GM08714 (cell line): ENCODE measurements around the gene FBLN1.

Source experiments
- H3K4me3 ChIP-seq: fragments of 200-500 bp; sonication (Bioruptor generic); 2 replicates; pipeline ENCODE4 v1.5.1; 2014; ENCODE audit warnings: mild to moderate bottlenecking, low read length, inconsistent platforms
- ZNF274 ChIP-seq: IDR thresholded peaks from 2 replicates; pipeline ENCODE4 v1.6.1; 2012; ENCODE audit warnings: mild to moderate bottlenecking, low read depth, low read length

FBLN1 gene

DNA sequence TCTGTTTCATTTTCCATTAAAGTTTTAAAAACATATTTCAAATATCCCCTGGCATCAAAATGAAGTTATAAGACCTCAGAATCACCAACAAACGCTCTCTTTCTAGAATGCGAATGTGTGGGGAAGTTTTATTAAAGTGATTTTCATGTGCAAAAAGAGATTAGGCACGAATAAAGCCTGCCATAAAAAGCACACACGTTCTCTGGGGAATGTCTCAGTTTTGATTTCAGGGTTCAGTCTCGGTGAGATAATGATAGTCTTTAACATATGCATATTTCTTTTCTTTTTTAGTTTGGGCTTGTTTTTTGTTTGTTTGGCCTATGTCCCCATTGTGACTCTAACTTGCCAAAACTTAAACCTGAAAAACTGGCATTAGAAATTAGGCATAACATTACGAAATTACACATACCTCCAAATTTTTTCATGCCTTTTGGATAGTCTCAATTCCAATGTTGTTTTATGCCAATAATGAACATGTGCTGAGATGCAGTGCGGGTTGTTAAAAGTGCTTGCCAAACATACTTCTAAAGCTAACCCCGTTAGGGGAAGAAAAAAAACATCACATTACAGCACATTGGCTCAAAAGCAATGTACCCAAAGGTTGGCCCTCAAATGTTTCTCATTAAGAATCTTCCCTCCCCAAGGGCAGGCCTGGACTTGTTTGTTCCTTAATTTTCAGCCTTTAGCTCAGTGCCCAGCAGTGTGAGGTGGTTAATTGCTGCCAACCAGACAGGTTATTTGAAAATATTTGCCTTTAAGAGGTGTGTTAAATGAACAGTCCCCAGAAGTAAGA, 33.2 kb upstream of the FBLN1 start:
- no peak overlapping the region for H3K4me3 ChIP-seq
- TF ChIP-seq ZNF274: no peak

DNA sequence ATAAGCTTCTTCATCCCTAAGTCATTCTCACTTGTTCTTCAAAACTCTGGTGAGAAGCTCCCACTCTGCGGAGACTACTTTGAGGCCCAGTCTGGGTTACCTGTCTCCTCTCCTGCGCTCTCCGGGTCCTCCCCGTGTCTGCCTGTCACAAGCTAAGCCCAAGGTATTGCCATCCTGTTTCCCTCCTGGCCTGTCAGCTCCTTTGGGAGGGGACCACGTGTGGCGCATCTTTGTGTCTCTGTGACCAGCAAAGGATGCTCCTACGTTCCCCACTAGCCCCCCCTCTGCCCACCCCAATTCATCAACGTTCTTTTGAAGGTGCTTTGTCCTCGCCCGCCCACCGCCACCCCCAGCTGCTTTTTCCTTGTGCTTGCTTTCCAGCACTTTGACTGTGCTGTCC, 31.8 kb upstream of the FBLN1 start:
- TF ChIP-seq ZNF274: no peak
- H3K4me3 ChIP-seq: no peak overlapping the region

DNA sequence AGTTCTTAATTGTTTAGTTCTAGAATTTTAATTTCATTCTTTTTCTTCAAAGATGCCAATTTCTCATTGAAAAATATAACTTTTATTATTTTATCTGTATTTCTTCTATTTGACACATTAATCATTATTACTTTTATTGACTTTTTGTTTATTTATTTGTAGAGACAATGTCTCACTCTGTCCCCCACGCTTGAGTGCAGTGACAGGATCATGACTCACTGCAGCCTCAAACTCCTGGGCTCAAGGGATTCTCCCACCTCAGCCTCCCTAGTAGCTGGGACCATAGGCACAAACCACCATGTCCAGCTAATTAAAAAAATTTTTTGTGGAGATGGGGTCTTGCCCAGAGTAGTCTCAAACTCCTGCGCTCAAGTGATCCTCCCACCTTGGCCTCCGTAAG, 30.3 kb upstream of the FBLN1 start:
- TF ChIP-seq ZNF274: no peak
- H3K4me3 ChIP-seq: no peak overlapping the region

DNA sequence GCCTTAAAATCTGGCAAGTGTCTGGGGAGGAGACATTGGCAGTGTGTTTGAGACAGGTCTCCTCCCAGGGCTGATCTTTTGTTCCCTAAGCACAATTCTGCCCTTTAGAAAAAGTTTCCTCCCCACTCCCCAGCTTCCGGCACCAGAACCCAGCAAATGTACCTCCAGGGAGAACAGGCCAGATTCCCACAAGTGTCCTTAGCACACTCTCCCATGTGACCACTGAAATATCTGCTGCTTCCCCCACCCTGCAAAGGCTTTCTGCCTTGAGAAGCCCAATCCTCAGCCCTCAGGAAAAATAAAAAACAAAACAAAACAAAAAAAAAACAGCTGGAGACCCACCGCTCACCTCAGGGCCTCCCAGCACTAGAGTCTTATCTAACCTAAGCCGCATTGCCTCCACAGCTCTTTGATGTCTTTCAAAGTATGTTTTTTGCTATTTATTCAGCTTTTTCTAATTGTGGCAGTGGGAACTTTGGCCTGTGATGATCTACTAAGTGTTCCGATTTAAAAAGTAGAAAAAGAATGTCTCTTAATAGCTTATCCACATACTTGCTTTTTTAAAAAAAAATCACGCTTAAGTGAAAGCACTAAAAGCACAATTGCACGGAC, 29.0 kb upstream of the FBLN1 start:
- no peak overlapping the region for H3K4me3 ChIP-seq
- TF ChIP-seq ZNF274: no peak

- H3K4me3 ChIP-seq: no peak overlapping the region
- no peak for TF ChIP-seq ZNF274
Observed at GRCh38 chr22:45475063-45475747, 27.5 kb upstream of the FBLN1 start.

- no peak overlapping the region for H3K4me3 ChIP-seq
- no peak for TF ChIP-seq ZNF274
Observed at GRCh38 chr22:45475851-45476514, 26.7 kb upstream of the FBLN1 start.

DNA sequence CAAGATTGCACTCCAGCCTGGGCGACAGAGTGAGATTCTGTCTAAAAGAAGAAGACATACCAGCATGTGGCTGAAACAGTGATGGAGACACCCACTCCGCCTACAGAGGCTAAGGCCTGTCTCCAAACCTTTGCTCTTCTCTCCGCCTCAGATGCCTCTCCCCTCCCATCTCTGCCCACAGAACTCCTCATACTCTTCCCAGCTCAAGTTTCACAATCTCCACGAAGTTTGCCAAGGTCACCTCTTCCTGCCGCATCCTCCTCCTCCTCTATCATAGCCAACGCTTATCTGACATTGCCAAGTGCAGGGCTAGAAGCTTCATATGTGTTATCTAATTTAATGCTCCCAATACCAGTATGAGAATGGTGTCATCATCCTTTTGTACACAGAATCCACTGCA, 25.9 kb upstream of the FBLN1 start:
- no peak overlapping the region for H3K4me3 ChIP-seq
- TF ChIP-seq ZNF274: no peak

DNA sequence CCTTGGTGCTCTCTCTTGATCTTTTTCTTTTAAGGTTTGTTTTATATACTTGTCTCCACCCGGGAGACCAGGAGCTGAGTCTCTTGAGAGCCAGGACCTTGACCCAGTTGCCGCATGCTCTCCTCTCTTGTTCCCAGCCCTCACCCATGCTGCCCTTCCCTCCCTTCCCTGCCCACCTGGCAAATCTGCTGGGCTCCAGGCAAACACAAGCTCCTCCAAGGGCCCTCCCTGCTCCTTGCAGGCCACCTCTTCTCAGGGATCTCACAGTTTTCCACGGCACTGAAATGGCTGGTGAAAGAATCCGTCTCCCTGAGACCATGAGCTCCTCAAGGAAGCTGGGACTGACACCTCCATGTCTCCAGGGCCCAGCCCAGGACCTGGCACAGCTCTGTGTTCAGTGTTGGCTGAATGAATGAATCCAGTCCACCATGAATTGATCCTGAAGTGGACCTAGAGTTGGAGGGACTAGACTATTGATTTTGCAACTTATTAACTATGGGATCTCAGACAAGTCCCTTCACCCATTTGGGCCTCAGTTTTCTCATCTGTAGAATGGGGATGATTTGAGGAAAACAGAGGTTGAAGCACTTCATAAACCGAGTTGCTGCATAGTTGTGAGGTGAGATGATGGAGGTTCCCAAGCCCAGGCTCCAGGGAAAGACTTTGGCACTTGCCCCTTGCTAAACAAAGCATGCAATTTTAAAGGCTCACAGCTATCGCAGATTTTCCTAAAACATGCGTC, 25.1 kb upstream of the FBLN1 start:
- no peak overlapping the region for H3K4me3 ChIP-seq
- no peak for TF ChIP-seq ZNF274

DNA sequence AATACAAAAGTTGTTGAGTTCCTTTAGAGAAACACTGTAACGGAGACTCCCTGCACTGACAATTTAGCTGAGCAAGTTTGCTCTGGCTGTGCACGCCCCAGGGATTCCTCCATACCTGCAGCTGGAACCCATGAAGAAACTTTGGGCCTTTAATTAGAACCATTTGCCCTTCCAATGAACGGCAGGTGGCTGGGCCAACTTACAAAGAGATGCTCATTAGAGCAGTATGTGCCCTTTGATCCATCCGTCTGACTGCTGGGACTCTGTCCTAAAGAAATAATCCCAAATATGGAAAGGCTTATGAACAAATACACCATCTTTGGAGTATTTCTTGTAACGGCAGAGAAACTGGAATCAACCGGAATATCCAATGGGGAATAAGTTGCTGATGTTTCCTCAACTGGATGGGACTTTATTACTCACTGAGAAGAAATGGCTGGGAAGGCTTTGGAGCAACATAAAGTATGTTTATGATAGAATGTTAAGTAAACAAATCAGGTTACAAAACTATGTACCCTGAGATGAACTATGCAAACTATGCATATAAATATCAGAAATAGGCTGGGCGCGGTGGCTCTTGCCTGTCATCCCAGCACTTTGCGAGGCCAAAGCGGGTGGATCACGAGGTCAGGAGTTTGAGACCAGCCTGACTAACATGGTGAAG, 24.4 kb upstream of the FBLN1 start:
- TF ChIP-seq ZNF274: no peak

GRCh38 chr22:45480717-45481116, 22.0 kb upstream of the FBLN1 start:
- TF ChIP-seq ZNF274: no peak
- H3K4me3 ChIP-seq: no peak overlapping the region

More for the DNA sequence above, 24.4 kb upstream of the FBLN1 start:
- H3K4me3 ChIP-seq: no peak overlapping the region

GRCh38 chr22:45481661-45482060, 21.0 kb upstream of the FBLN1 start:
- no peak overlapping the region for H3K4me3 ChIP-seq
- TF ChIP-seq ZNF274: no peak

DNA sequence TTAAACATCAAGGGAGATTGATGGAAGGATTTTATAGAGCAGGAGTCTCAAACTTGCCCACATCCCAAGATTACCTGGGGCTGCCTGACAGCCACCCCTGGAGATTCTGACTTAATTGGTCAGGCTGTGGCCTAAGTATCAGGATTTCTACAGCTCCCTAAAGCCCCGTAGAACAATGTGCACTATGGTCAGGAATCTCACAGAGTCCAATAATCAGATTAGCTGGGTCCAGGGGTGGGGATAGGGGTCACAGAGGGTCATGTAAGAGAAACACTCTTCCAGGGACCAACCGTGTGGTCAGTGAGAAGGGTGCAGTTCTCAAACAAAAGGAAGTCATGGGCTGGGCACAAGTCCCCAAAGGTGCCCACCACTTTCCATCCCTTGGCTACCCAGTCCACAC, 20.5 kb upstream of the FBLN1 start:
- no peak for TF ChIP-seq ZNF274
- no peak overlapping the region for H3K4me3 ChIP-seq

GRCh38 chr22:45483319-45483718, 19.4 kb upstream of the FBLN1 start:
- H3K4me3 ChIP-seq: no peak overlapping the region

More at GRCh38 chr22:45483319-45483718, 19.4 kb upstream of the FBLN1 start:
- TF ChIP-seq ZNF274: no peak
